Neural cell (in vitro differentiated cells): ENCODE data around the gene PRSS27.

Source experiments
- CTCF ChIP-seq: fragments of 450-650 bp; IDR thresholded peaks from 2 replicates; pipeline ENCODE4 v1.5.1; 2014; ENCODE audit warnings: antibody characterized with exemption, mild to moderate bottlenecking, moderate library complexity; ENCODE audit not compliant: poor library complexity, severe bottlenecking
- EZH2 ChIP-seq: fragments of 200-600, 300-800 bp; shearing (Covaris generic), sonication (generic); IDR thresholded peaks from 2 replicates; pipeline ENCODE4 v1.6.1; 2014; ENCODE audit warnings: antibody characterized with exemption, low read length, borderline replicate concordance, mild to moderate bottlenecking; ENCODE audit not compliant: insufficient read depth, poor library complexity, severe bottlenecking
- MXI1 ChIP-seq: fragments of 450-650 bp; conservative IDR thresholded peaks from 2 replicates; pipeline ENCODE4 v1.6.1; 2014; ENCODE audit warnings: antibody characterized with exemption, mild to moderate bottlenecking; ENCODE audit not compliant: poor library complexity, severe bottlenecking
- SMC3 ChIP-seq: fragments of 450-650 bp; conservative IDR thresholded peaks from 2 replicates; pipeline ENCODE4 v1.6.1; 2014; ENCODE audit warnings: antibody characterized with exemption, mild to moderate bottlenecking, moderate library complexity; ENCODE audit not compliant: poor library complexity

- TF ChIP-seq CTCF (no peak), EZH2 (no peak), SMC3 (no peak), MXI1 (no peak)
These were observed 9.9 kb downstream of the PRSS27 start for GRCh38 chr16:2710021-2710710.
